SK-N-SH (cell line): ENCODE results near the gene GPR3. TPM values are rescaled to one million over a fixed set of nuclear protein-coding genes. Genes with fewer than 3 reads are reported as not detected.
A peak's percentile ranks its signal among the peaks of the same experiment; 100 is the strongest.

Experiments used
- CTCF ChIA-PET: fragments of 300-600, 350-600 bp; formaldehyde crosslinking; extraction: SDS; loops from one replicate; lab custom pipeline; 2021; lab: Yijun Ruan, JAX
- POLR2A ChIA-PET: fragments of 350-600 bp; sonication (Branson Sonifier 250); formaldehyde crosslinking; extraction: SDS; loops from one replicate; lab custom pipeline; 2020; ENCODE audit warnings: antibody characterized with exemption, inconsistent platforms; lab: Yijun Ruan, JAX
- DNase-seq: peaks from one replicate; pipeline ENCODE4 v3.0.0; 2012
- H2AFZ ChIP-seq: fragments of 200-600 bp; sonication (generic); 2 replicates; pipeline ENCODE4 v1.8.1; 2016; ENCODE audit warnings: antibody characterized with exemption, mild to moderate bottlenecking, low read depth
- H3F3A ChIP-seq: fragments of 200-600 bp; sonication (generic); replicated peaks from 2 replicates; pipeline ENCODE3; 2016; ENCODE audit warnings: antibody characterized with exemption, mild to moderate bottlenecking; ENCODE audit not compliant: insufficient read depth
- H3K27ac ChIP-seq, 2 experiments: fragments of 200-500 bp in 1 of 2; fragments of 200-600 bp in 1 of 2; sonication (Bioruptor generic) in 1 of 2; sonication (generic), shearing (Covaris generic) in 1 of 2; 2 replicates each; pipeline versions ENCODE4 v1.5.1 to v1.6.1; 2014 to 2016; ENCODE audit warnings: low read depth in 2 of 2, inconsistent platforms in 1 of 2, low read length in 1 of 2, mild to moderate bottlenecking in 1 of 2, mixed read lengths in 1 of 2
- H3K27me3 ChIP-seq: fragments of 200-600 bp; sonication (generic), shearing (Covaris generic); 2 replicates; pipeline ENCODE4 v1.6.1; 2016; ENCODE audit warnings: mixed run types; ENCODE audit not compliant: insufficient read depth
- H3K36me3 ChIP-seq, 2 experiments: fragments of 200-500 bp in 1 of 2; fragments of 200-600 bp in 1 of 2; sonication (Bioruptor generic) in 1 of 2; sonication (generic) in 1 of 2; replicated peaks in 1 of 2; 2 replicates each; pipeline versions ENCODE3 to v1.5.1; 2014 to 2016; ENCODE audit warnings: low read length in 1 of 2, mild to moderate bottlenecking in 1 of 2; ENCODE audit not compliant: insufficient read depth in 2 of 2, control insufficient read depth in 1 of 2
- H3K4me1 ChIP-seq, 2 experiments: fragments of 200-500 bp in 1 of 2; fragments of 200-600 bp in 1 of 2; sonication (Bioruptor generic) in 1 of 2; sonication (generic), shearing (Covaris generic) in 1 of 2; 2 replicates each; pipeline versions ENCODE4 v1.5.1 to v1.6.1; 2014 to 2016; ENCODE audit warnings: low read depth in 1 of 2, low read length in 1 of 2, mixed run types in 1 of 2; ENCODE audit not compliant: insufficient read depth in 2 of 2, control insufficient read depth in 1 of 2
- H3K4me2 ChIP-seq: fragments of 200-600 bp; sonication (generic), shearing (Covaris generic); 2 replicates; pipeline ENCODE4 v1.6.1; 2017; ENCODE audit warnings: mixed run types
- H3K4me3 ChIP-seq, 2 experiments: fragments of 200-500 bp in 1 of 2; fragments of 200-600 bp in 1 of 2; sonication (Bioruptor generic) in 1 of 2; sonication (generic), shearing (Covaris generic) in 1 of 2; 2 replicates each; pipeline versions ENCODE4 v1.5.1 to v1.8.1; 2014 to 2016; ENCODE audit warnings: low read depth in 2 of 2, inconsistent platforms in 1 of 2, low read length in 1 of 2, mild to moderate bottlenecking in 1 of 2, mixed read lengths in 1 of 2, moderate library complexity in 1 of 2
- H3K79me2 ChIP-seq: fragments of 200-600 bp; sonication (generic); 2 replicates; pipeline ENCODE4 v1.8.1; 2017; ENCODE audit warnings: mild to moderate bottlenecking; ENCODE audit not compliant: insufficient read depth
- H3K9ac ChIP-seq: fragments of 200-600 bp; sonication (generic); 2 replicates; pipeline ENCODE4 v1.6.1; 2017; ENCODE audit warnings: mixed run types
- H3K9me2 ChIP-seq: fragments of 200-600 bp; sonication (generic); 2 replicates; pipeline ENCODE4 v1.6.1; 2017; ENCODE audit warnings: mixed run types
- H3K9me3 ChIP-seq: fragments of 200-600 bp; sonication (generic); 2 replicates; pipeline ENCODE4 v1.6.1; 2017; ENCODE audit warnings: mixed run types, mild to moderate bottlenecking, moderate library complexity
- H4K20me1 ChIP-seq: fragments of 200-600 bp; sonication (generic); 2 replicates; pipeline ENCODE4 v1.6.1; 2017; ENCODE audit warnings: mild to moderate bottlenecking, mixed run types; ENCODE audit not compliant: insufficient read depth
- EP300 ChIP-seq, 2 experiments: IDR thresholded peaks; 2 replicates each; pipeline versions ENCODE4 v1.4.0 to v1.6.1; 2012; ENCODE audit warnings: borderline replicate concordance in 1 of 2, low read depth in 1 of 2, low read length in 1 of 2
- GATA2 ChIP-seq: sonication (generic); formaldehyde crosslinking; IDR thresholded peaks from 2 replicates; pipeline ENCODE4 v1.5.0; 2020; ENCODE audit warnings: mild to moderate bottlenecking, missing genetic modification reagents
- JUND ChIP-seq: IDR thresholded peaks from 2 replicates; pipeline ENCODE4 v1.4.0; 2012
- NFIC ChIP-seq: IDR thresholded peaks from 2 replicates; pipeline ENCODE4 v1.4.0; 2012; ENCODE audit warnings: borderline replicate concordance
- RAD21 ChIP-seq: IDR thresholded peaks from 2 replicates; pipeline ENCODE4 v1.6.1; 2012; ENCODE audit warnings: mild to moderate bottlenecking, low read length
- RFX5 ChIP-seq: IDR thresholded peaks from 2 replicates; pipeline ENCODE4 v1.6.1; 2012; ENCODE audit warnings: mild to moderate bottlenecking, improper control_type of control experiment, low read length
- RXRA ChIP-seq: IDR thresholded peaks from 2 replicates; pipeline ENCODE4 v1.4.0; 2012; ENCODE audit warnings: low read depth, mild to moderate bottlenecking, borderline replicate concordance
- TAF1 ChIP-seq: IDR thresholded peaks from 2 replicates; pipeline ENCODE4 v1.6.1; 2012; ENCODE audit warnings: low read depth, mild to moderate bottlenecking, low read length, moderate library complexity, borderline replicate concordance
- WGBS: methylation state at CpG from one replicate; pipeline ENCODE4 v1.1.6; 2017; ENCODE audit warnings: low lambda C conversion rate; 5-methylcytosine and 5-hydroxymethylcytosine counted together
- polyA plus RNA-seq, 3 experiments: library from polyadenylated mRNA; depleted of rRNA; stranded (reverse); fragments of >200 nt; gene quantifications; 2 replicates each; pipeline ENCODE4 v1.2.3, GENCODE V29; 2012
- TF ChIP-seq, protein P1 (sequence below): fragments of 200-600 bp; sonication (generic); IDR thresholded peaks from 2 replicates; pipeline ENCODE4 v1.6.1; 2017; ENCODE audit warnings: antibody characterized with exemption, mild to moderate bottlenecking, moderate library complexity
- TF ChIP-seq, protein P2 (sequence below): IDR thresholded peaks from 2 replicates; pipeline ENCODE4 v1.6.1; 2012; ENCODE audit warnings: mild to moderate bottlenecking, low read depth, low read length, moderate library complexity

GPR3 gene
- polyA plus RNA-seq, 1 of the 3 experiments (the other 2 are of a cell fraction): 6.0 TPM

DNA sequence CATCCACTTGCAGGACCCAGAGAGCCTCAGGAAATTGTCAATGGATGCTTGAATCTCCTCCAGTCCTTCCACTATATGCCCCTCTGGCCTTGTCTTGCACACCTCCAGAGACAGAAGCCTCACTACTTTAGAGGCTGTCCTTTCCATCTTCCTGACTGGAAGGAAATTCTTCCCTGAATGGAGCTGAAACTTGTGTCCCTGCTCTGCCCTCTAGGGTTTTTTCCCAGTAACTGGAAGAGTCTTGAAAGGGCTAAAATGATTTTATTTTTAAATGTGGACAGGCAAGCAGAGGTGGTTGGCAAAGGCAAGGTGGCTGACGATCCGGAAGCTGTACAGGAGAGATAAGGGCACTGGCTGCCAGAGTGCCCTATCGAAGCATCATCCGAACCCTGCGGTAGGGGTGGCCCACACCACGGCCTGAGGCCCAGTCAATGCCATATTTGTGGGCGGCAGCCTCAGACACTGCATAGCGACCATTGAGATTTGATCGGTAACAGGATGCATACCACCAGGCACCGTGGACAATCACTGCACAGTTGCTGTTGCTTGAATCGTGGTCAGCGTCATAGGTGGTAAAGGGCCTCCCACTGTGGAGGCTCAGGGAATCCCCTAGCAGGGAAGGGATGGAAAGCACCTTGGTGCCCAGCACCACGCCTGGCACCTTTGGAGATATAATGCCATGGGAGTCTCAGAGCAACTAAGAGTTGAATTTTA lies 23.4 kb upstream of the GPR3 start:
- no peak for TF ChIP-seq GATA2
- no peak for TF ChIP-seq RFX5
- TF ChIP-seq, protein P1, sequence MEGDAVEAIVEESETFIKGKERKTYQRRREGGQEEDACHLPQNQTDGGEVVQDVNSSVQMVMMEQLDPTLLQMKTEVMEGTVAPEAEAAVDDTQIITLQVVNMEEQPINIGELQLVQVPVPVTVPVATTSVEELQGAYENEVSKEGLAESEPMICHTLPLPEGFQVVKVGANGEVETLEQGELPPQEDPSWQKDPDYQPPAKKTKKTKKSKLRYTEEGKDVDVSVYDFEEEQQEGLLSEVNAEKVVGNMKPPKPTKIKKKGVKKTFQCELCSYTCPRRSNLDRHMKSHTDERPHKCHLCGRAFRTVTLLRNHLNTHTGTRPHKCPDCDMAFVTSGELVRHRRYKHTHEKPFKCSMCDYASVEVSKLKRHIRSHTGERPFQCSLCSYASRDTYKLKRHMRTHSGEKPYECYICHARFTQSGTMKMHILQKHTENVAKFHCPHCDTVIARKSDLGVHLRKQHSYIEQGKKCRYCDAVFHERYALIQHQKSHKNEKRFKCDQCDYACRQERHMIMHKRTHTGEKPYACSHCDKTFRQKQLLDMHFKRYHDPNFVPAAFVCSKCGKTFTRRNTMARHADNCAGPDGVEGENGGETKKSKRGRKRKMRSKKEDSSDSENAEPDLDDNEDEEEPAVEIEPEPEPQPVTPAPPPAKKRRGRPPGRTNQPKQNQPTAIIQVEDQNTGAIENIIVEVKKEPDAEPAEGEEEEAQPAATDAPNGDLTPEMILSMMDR: peak; percentile 42
- TF ChIP-seq TAF1: no peak
- TF ChIP-seq, protein P2, sequence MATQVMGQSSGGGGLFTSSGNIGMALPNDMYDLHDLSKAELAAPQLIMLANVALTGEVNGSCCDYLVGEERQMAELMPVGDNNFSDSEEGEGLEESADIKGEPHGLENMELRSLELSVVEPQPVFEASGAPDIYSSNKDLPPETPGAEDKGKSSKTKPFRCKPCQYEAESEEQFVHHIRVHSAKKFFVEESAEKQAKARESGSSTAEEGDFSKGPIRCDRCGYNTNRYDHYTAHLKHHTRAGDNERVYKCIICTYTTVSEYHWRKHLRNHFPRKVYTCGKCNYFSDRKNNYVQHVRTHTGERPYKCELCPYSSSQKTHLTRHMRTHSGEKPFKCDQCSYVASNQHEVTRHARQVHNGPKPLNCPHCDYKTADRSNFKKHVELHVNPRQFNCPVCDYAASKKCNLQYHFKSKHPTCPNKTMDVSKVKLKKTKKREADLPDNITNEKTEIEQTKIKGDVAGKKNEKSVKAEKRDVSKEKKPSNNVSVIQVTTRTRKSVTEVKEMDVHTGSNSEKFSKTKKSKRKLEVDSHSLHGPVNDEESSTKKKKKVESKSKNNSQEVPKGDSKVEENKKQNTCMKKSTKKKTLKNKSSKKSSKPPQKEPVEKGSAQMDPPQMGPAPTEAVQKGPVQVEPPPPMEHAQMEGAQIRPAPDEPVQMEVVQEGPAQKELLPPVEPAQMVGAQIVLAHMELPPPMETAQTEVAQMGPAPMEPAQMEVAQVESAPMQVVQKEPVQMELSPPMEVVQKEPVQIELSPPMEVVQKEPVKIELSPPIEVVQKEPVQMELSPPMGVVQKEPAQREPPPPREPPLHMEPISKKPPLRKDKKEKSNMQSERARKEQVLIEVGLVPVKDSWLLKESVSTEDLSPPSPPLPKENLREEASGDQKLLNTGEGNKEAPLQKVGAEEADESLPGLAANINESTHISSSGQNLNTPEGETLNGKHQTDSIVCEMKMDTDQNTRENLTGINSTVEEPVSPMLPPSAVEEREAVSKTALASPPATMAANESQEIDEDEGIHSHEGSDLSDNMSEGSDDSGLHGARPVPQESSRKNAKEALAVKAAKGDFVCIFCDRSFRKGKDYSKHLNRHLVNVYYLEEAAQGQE: no peak
- peak; percentile 43 for TF ChIP-seq RAD21
- no peak for TF ChIP-seq JUND
- TF ChIP-seq RXRA: no peak
- no peak for TF ChIP-seq NFIC
- TF ChIP-seq EP300 (IDR thresholded peaks at IDR 0.05; ENCODE audit: borderline replicate concordance in 1 of 2, low read depth in 1 of 2, low read length in 1 of 2): no peak
- TF ChIP-seq, all 33 proteins: peak for 2
- Histone ChIP-seq H3F3A (peaks cover 9% of the 10 kb centered on the region), H2AFZ (no peak overlapping the region), H3K27me3 (no peaks in the 10 kb centered on the region), H3K4me1 (peaks cover 4 to 14% of the 10 kb centered on the region in 2 experiments; a peak in 2 of 4 replicates), H3K79me2 (peaks cover 9% of the 10 kb centered on the region; the same call in 1 of the 2 replicates), H3K9ac (no peak overlapping the region), H3K4me3 (no peak overlapping the region), H4K20me1 (no peaks in the 10 kb centered on the region), H3K9me3 (no peaks in the 10 kb centered on the region), H3K27ac (no peak overlapping the region), H3K9me2 (no peaks in the 10 kb centered on the region), H3K36me3 (no peaks in the 10 kb centered on the region), H3K4me2 (no peak overlapping the region)
- ChIA-PET CTCF (interaction anchor here (1.1 to 9.6 kb wide), 5 partner anchors 10 to 70 kb away, joined by 4 to 154 read pairs (median 15); partner anchors contain the start of gene CD164L2), POLR2A (no interaction called here)
- 85% methylated on average over 12 of the region's 13 CpGs for WGBS
- DNase-seq: no peak
